NCI-H146 treated with DMSO at 0.1 percent for 48 hours (cell line): ENCODE data around the gene RAB26.
A peak's percentile ranks its signal among the peaks of the same experiment; 100 is the strongest.
"Not testable (repeated sequence)": the region's sequence is repeated elsewhere in the genome, so short reads cannot be mapped to it uniquely, and the experiment has no call there.

Experiments
- DNase-seq: peaks from one replicate; lab custom pipeline; 2025; ENCODE audit not compliant: unreplicated experiment; lab: John Stamatoyannopoulos, UW

Gene RAB26

DNA sequence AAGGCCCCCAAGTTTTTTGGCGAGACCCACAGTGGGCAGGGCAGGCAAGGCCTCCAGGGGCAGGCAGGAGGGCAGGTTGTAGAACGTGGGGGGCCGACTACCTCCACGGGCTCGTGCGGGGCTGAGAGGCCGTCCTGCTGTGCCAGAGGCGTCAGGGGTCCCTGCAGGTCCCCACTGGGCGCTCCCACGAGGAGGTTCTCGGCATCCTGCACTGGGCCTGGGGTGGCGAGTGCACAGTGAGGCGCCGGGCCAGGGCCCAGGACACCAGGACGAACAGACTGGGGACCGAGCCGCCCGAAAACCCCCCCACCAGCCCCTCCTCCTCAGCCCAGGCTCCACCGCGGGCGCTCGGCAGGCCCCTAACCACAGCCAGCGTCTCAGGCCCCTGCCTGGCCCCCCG lies 32.0 kb upstream of the RAB26 start:
- DNase-seq: not testable (repeated sequence)

- DNase-seq: not testable (repeated sequence)
These were observed 31.1 kb upstream of the RAB26 start for GRCh38 chr16:2117341-2117740.

GRCh38 chr16:2117960-2118722 lies 30.3 kb upstream of the RAB26 start:
- DNase-seq: not testable (repeated sequence)

GRCh38 chr16:2121325-2121724 lies 27.1 kb upstream of the RAB26 start:
- DNase-seq: not testable (repeated sequence)

DNA sequence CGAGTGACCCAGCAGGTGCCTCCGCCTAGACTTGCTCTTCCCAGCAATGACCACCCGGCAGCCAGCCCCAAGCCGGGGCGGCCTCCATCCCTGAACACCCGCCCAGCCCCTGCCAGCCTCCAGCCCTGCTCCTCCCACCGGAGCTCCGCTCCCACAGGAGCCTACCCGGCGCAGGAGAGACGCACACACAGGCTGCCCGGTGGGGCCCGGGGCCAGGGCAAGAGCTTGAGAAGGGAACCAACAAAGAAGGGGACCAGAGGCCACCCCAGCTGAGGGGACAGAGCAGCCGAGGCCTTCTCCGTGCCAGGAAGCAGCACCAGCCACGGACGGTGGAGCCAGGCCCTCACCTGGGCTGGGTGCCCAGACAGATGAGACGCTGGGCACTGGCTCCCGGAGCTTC lies 26.6 kb upstream of the RAB26 start:
- no peak for DNase-seq

DNA sequence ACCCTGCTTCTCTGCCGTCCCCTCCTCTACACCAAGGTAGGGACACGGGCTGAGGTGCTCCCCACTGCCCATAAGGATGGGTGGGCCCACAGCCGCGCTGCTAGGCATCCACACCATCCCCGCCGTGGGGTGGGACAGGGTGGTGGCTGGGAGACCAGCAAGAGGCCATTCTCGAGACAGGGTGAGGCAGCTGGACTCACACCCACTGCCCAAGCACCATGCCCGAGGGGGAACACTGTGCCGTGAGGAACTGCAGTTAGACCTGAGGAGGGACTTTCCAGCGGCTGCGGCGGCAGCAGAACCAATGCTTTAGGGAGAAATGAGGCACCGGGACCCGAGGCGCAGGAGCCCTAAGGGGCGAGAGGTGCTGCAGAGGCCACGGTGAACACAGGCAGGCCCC lies 26.0 kb upstream of the RAB26 start:
- DNase-seq: no peak

- not testable (repeated sequence) for DNase-seq
These were observed 25.3 kb upstream of the RAB26 start for GRCh38 chr16:2122934-2123683.

DNA sequence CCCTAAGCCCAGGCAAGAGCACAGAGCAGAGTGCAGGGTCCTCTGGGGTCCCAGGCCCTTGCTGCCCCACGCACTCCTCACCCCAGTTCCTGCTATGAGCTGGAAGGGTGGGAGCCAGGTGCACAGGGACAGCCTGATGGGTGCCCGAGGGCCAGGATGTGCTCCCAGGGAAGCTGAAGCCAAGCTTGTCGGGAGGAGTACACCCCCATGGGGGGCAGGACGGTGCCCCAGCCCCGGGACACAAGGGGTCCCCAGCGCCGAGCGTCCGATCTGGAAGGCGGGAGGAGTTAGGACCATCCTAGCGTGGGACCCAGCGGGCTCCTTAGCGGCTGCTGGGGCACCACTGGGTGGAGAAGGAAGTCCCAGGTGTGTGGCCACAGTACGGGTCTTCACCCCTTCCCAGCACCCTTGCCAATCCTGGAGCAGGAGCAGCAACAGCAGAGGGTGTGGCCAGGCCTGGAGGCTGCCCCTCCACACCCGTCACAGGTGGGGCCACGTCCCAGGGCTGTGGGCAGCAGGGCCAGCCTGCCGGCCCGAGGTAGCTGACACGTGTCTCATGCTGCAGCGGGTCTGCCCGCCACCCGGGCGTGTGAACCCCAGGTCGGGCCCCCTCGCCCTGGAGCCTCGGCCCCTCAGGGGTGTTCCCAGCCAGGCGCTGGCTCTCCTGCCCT lies 24.6 kb upstream of the RAB26 start:
- DNase-seq: not testable (repeated sequence)

- DNase-seq: not testable (repeated sequence)
These were observed 24.1 kb upstream of the RAB26 start for GRCh38 chr16:2124377-2124693.

GRCh38 chr16:2124694-2125444 lies 23.6 kb upstream of the RAB26 start:
- not testable (repeated sequence) for DNase-seq

GRCh38 chr16:2125609-2126008 lies 22.8 kb upstream of the RAB26 start:
- DNase-seq: not testable (repeated sequence)

DNA sequence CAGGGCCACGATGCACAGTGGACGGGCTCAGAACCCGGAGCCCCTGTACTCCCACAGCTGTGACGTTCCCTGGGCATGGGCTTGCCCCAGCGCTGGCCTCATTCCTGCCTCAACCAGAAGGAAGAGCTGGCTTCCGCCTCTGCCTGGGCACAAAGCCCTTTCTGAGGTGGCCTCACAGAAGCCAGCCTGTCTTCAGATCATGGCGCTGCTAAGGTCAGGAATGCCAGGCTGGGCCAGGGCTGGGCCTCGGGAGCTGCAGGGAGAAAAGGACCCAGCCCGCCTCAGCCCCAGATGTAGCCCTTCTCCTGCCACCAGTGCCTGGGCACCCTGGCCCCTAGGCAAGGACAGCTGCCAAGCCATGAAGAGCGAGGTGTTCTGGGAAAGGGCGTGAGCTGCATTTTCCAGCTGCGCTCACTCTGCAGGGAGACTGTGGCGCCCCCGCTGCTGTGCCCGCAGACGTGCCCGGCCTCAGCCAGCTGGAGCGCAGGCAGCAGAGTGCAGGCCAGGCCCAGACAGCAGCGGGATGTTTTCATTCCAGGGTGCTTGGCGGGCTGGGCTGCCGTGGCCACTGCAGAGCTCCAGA lies 22.2 kb upstream of the RAB26 start:
- not testable (repeated sequence) for DNase-seq

- not testable (repeated sequence) for DNase-seq
These were observed 21.4 kb upstream of the RAB26 start for GRCh38 chr16:2126928-2127556.

DNA sequence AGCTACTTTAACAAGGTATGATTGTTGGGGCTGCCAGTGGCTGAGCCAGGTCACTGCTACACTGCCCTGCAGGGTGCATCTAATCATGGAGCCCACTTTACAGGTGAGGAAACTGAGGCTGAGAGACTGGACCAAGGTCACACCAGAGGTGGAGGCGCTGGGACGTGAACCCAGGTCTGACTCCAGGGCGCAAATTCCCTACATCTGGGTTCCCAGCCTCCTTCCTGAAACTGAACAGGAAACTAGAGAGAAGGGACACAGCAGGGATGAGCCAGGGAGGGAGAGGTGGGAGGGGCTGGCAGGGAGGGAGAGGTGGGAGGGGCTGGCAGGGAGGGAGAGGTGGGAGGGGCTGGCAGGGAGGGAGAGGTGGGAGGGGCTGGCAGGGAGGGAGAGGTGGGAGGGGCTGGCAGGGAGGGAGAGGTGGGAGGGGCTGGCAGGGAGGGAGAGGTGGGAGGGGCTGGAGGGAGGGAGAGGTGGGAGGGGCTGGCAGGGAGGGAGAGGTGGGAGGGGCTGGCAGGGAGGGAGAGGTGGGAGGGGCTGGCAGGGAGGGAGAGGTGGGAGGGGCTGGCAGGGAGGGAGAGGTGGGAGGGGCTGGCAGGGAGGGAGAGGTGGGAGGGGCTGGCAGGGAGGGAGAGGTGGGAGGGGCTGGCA lies 20.7 kb upstream of the RAB26 start:
- peak; percentile 29 for DNase-seq

DNA sequence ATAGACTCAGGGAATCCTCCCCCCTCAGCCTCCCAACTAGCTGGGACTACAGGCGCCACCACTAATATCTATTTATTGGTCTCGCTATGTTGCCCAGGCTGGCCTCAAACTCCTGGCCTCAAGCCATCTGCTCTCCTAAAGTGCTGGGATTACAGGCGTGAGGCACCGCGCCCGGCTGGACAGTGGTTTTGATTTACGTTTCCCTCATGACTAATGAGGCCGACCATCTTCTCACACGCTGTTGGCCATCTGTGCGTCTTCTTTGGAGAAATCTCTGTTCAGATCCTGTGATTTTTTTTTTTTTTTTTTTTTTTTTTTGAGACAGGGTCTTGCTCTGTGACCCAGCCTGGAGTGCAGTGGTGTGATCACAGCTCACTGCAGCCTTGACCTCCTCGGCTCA lies 19.2 kb upstream of the RAB26 start:
- DNase-seq: not testable (repeated sequence)

DNA sequence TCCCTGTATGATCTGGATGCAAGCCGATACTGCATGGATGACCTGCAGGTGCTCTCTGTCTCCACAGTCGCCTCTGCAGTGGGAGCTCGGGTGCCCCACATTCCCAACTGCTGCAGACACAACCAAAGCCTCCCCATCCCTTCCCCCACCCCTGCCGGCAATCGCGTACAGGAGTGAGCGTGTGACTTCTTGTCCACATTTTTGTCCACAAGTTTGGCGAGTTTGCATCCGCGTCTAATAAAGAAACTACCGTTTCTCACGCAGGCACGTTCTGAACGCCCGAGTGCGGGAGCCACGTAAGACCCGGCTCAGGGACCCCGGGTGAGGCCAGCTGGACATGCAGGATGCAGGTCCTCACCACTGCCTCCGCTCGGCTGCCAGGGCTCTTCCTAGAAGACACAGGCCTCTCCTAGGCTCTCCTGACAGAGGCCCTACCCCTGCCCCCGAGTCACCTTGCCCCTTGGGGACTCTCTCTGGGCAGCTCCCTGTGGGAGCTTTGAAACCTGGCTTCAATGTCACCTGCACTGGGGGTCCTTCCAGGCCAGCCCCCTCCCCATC lies 18.5 kb upstream of the RAB26 start:
- not testable (repeated sequence) for DNase-seq

- not testable (repeated sequence) for DNase-seq
These were observed 14.6 kb upstream of the RAB26 start for GRCh38 chr16:2133797-2134196.

GRCh38 chr16:2135071-2135470 lies 13.4 kb upstream of the RAB26 start:
- not testable (repeated sequence) for DNase-seq

DNA sequence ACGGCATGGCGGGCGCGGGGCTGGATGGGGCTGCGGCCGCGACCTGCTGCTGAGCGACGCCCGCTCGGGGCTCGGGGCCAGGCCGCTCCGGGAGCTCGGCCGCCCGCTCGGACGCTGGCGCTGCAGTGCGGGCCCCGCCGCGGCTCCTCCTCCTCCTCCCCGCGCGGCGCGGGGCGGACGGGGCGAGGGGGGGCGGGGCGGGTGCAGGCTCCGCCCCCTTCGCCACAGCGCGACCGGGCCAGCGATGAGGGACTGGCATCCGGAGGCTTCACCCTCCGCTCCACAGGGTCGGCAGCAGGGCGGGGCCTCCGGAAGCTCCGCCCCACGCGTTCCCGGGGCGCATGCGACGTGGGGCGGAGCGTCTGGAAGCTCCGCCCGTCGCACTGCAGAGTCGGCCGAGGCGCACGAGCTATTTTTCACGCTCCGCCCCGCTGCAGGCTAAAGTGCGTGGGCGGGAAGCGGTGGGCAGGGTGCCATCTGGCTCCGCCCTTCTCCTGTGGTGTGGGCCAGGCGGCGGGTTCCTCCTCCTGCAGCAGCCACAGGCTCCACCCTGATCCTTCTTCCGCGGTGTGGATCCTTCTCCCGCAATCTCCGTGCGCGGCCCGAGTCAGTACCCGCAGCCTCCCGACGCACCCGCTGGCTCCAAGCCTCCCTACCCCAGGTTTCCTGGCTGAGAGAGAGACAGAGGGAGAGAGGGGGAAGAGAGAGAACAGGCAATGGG lies 12.5 kb upstream of the RAB26 start, which contains the start of gene PKD1:
PKD1 (minus strand) TSS at position 129 of the 721 bp plus-strand sequence. CDS start 209 bp downstream, outside the sequence.
- DNase-seq: peak; percentile 79
